CD1c-positive myeloid dendritic cell (primary cell): ENCODE measurements around the gene FOXK1.
"Not testable (repeated sequence)": the region's sequence is repeated elsewhere in the genome, so short reads cannot be mapped to it uniquely, and the experiment has no call there.

Source experiments
- DNase-seq: peaks from one replicate; pipeline ENCODE4 v3.0.0-alpha.2; 2016; ENCODE audit errors: extremely low spot score

Gene FOXK1

GRCh38 chr7:4667776-4668509 lies 14.2 kb upstream of the FOXK1 start:
- no peak for DNase-seq

GRCh38 chr7:4668510-4668847 lies 13.6 kb upstream of the FOXK1 start:
- no peak for DNase-seq

GRCh38 chr7:4670791-4671190 lies 11.3 kb upstream of the FOXK1 start:
- no peak for DNase-seq

GRCh38 chr7:4675771-4676367 lies 6.2 kb upstream of the FOXK1 start:
- DNase-seq = no peak

- DNase-seq = not testable (repeated sequence)
These were observed 4.6 kb upstream of the FOXK1 start for GRCh38 chr7:4677518-4677917.

- DNase-seq = no peak
These were observed 760 bp upstream of the FOXK1 start for GRCh38 chr7:4681218-4681851.

- peak; percentile 62 for DNase-seq
These were observed 537 bp downstream of the FOXK1 start for GRCh38 chr7:4682621-4683042.

GRCh38 chr7:4683043-4683883 lies 1.2 kb downstream of the FOXK1 start:
- DNase-seq = peak; percentile 17

GRCh38 chr7:4683884-4684565 lies 1.9 kb downstream of the FOXK1 start:
- DNase-seq = peak; percentile 48

- DNase-seq = no peak
These were observed 2.8 kb downstream of the FOXK1 start for GRCh38 chr7:4684846-4685245.

GRCh38 chr7:4685676-4686075 lies 3.6 kb downstream of the FOXK1 start:
- not testable (repeated sequence) for DNase-seq

- DNase-seq = no peak
These were observed 5.9 kb downstream of the FOXK1 start for GRCh38 chr7:4687956-4688355.

- no peak for DNase-seq
These were observed 7.1 kb downstream of the FOXK1 start for GRCh38 chr7:4689151-4689550.

GRCh38 chr7:4689668-4690067 lies 7.6 kb downstream of the FOXK1 start:
- DNase-seq = no peak

- DNase-seq = no peak
These were observed 9.1 kb downstream of the FOXK1 start for GRCh38 chr7:4690953-4691856.

- DNase-seq = no peak
These were observed 10.0 kb downstream of the FOXK1 start for GRCh38 chr7:4692055-4692454.

GRCh38 chr7:4692622-4693021 lies 10.5 kb downstream of the FOXK1 start:
- not testable (repeated sequence) for DNase-seq

GRCh38 chr7:4693152-4693551 lies 11.1 kb downstream of the FOXK1 start:
- DNase-seq = no peak

- DNase-seq = no peak
These were observed 11.7 kb downstream of the FOXK1 start for GRCh38 chr7:4693749-4694148.

- no peak for DNase-seq
These were observed 12.2 kb downstream of the FOXK1 start for GRCh38 chr7:4694305-4694704.
